ENCODE results near the gene TYRO3. TPM values are rescaled to one million over a fixed set of nuclear protein-coding genes. Genes with fewer than 3 reads are reported as not detected.

Gene TYRO3
- polyA plus RNA-seq (2014; cell fraction: cytosol; rRNA removed) = 16.3 and 17.9 TPM in 2 replicates
- polyA plus RNA-seq (2014; cell fraction: nucleus; rRNA removed) = 17.2 and 21.0 TPM in 2 replicates

GRCh38 chr15:41558400-41559238, at the start of gene TYRO3:
Gene TYRO3, plus strand, starts transcription at chr15:41559212. Its CDS starts 46 bp downstream, at chr15:41559258.
- no peak for DNase-seq (ENCODE audit: low spot score)

DNA sequence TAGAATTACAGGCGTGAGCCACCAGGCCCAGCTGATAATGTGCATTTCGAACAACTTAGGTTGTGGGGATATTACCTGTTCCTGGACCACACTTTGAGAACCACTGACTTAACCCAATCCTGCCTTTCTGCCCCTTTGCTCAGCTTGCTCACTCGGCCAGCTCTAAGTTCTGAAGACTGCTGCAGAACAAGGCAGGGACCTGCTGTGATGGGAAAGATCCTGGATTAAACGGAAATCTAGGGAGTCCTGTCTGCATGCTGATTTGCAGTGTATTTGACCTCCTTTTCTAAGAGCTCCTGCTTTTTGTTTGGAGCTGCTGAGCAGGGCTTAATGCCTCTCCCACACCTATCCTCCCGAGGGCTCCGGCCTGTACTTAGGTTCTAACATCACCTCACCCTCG, 48.3 kb upstream of the TYRO3 start:
- DNase-seq (ENCODE audit: low spot score) = no peak

- DNase-seq (ENCODE audit: low spot score) = no peak
Measured at GRCh38 chr15:41511331-41511898, 47.6 kb upstream of the TYRO3 start.

GRCh38 chr15:41511899-41512369, 47.1 kb upstream of the TYRO3 start:
- no peak for DNase-seq (ENCODE audit: low spot score)

GRCh38 chr15:41512512-41512939, 46.5 kb upstream of the TYRO3 start:
- no peak for DNase-seq (ENCODE audit: low spot score)

DNA sequence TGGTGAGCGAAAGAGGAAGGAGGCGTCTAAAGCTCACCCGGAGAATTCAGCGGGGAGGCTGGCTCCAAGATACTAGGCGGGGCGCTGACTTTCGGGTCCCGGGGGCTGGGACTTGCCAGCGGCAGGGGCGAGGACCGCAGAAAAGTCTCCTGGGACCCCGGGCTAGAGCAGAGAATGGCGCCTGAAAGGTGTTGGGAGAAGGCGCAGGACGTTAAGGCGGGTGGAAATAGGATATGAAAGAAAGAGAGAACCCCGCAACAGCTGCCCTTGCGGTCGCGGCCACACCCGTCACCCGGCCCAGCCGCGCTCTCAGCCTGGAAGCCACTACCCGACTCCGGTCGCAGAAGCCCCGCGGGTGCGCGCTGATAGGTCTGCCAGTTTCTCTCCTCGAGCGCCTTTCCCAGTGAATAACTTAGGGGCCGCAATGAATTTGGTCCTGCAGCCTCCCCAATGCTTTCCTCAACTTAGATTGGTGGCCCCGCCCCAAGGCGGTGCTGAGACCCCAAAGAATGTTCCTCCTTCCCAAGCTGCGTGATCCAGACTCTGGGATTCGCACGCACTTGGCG, 46.0 kb upstream of the TYRO3 start:
- DNase-seq (ENCODE audit: low spot score) = no peak

- peak; percentile 82 for DNase-seq (ENCODE audit: low spot score)
Measured at GRCh38 chr15:41513506-41514227, 45.3 kb upstream of the TYRO3 start, which contains the start of gene LTK. Gene LTK, minus strand, starts transcription at chr15:41513827. Its CDS starts 118 bp downstream, at chr15:41513709.

- no peak for DNase-seq (ENCODE audit: low spot score)
Measured at GRCh38 chr15:41517895-41518449, 41.0 kb upstream of the TYRO3 start.

DNA sequence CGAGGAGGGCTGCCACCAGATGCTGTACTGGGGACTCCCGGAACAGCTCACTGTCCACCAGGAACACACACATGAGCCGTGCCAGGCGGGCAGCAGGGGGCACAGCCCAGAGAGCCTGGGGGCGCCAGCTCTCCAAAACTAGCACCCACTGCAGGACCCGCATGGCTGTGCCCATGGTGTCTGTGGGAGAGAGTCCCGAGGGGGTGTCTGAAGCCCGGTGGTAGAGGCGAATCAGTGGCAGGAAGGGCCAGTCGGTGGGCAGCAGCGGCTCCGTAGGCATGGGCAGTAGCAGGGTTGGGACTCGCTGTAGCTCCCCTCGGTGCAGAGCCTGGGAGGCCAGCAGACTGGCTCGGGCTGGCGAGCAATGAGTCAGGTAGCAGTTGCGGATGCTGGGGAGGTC, 38.4 kb upstream of the TYRO3 start:
- no peak for DNase-seq (ENCODE audit: low spot score)

DNA sequence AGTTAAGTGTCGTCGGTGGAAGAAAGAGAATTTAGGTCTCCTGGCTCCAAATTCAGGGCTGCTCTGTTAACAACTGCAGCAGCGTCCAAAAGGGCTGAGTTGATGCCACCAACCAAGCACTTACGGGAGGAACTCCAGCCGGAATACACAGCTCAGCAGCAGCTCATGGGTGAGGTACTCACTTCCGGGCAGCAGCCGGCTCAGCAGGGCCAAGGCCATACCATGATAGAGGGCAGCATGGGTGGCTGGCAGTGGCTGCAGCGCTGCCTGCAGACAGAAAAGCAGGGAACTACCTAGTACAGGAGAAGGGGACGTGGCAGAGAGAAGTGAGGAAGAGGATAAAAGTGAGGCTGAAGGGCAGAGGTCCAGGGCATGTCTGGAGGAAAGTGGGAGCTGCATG, 37.4 kb upstream of the TYRO3 start:
- no peak for DNase-seq (ENCODE audit: low spot score)

DNA sequence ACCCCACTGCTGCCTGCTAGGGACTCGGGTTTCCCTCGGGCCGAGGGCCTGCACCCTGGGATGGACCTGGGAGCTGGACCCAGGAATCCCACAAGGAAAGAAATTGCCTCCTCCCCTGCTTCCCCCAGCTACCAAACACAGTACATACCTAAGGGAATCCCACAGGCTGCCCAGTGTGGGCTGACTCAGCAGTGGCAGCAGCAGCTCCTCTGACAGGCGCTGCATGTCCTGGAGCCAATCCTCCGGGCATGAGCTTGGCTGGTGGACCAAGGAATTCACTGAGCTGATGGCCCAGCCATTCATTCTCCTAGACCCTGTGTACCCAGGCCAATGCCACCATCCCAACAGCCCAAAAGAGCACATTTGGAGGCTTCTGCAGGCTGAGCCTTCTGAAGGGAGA, 35.9 kb upstream of the TYRO3 start:
- DNase-seq (ENCODE audit: low spot score) = no peak

GRCh38 chr15:41530363-41530956, 28.6 kb upstream of the TYRO3 start:
- no peak for DNase-seq (ENCODE audit: low spot score)

GRCh38 chr15:41535544-41535943, 23.5 kb upstream of the TYRO3 start:
- no peak for DNase-seq (ENCODE audit: low spot score)

GRCh38 chr15:41536866-41537265, 22.1 kb upstream of the TYRO3 start:
- DNase-seq (ENCODE audit: low spot score) = no peak

DNA sequence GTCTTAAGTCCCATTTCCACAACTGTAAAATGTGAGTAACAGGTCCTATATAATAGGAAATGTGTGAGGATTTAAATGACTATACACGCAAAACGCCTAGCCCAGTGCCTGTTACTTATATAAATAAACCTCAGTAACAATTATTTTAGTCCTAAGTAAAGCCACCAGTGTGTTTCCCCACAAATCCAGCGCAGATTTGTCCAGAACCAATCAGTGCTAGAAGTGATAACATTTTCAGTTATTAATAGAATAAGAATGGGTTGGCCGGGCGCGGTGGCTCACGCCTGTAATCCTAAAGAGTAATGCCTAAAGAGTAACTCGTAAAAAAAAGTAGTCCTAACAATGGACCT, 15.5 kb upstream of the TYRO3 start:
- no peak for DNase-seq (ENCODE audit: low spot score)

GRCh38 chr15:41544650-41545015, 14.4 kb upstream of the TYRO3 start:
- DNase-seq (ENCODE audit: low spot score) = no peak

DNA sequence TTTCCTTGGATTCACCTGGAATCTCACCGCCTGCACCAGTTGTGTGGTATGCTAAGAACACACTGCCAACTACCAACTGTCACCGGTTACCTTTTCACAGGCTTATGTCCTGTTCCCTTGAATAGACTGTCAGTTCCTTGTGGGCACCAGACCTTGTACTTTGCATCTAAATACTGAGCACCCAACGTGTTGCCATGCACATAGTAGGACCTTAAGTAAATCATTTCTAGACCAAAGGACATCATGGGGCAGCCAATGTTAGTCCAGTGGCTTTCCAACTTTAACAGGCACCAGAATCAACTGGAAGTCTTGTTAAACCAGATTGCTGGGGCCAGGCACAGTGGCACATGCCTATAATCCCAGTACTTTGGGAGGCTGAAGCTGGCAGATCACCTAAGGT, 13.8 kb upstream of the TYRO3 start:
- DNase-seq (ENCODE audit: low spot score) = no peak

DNA sequence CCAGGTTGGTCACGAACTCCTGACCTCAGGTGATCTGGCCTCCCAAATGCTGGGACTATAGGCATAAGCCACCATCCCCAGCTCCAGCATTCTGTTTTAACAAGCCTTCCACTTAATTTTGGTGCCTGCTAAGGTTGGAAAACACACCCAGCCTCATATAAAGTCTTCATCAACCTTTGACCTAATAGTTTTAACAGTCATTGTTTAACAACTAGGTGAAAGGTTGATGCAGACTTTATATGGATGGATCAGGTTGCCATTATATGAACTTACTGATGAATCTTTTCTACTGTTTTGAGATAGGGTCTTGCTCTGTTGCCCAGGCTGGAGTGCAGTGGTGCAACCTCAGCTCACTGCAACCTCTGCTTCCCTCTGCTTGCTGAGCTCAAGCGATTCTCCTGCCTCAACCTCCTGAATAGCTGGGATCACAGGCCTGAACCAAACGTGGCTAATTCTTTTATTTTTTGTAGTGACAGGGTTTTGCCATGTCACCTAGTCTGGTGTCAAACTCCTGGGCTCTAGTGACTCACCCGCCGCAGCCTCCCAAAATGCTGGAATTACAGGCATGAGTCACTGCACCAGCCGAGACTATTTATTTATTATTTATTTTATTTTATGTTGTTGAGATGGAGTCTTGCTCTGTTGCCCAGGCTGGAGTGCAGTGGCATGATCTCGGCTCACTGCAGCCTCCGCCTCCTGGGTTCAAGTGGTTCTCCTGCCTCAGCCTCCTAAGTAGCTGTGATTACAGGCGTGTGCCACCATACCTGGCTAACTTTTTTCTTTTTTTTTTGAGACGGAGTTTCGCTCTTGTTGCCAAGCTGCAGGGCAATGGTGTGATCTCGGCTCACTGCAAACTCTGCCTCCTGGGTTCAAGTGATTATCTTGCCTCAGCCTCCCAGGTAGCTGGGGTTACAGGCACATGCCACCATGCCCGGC, 11.9 kb upstream of the TYRO3 start:
- no peak for DNase-seq (ENCODE audit: low spot score)

- no peak for DNase-seq (ENCODE audit: low spot score)
Measured at GRCh38 chr15:41550066-41550775, 8.8 kb upstream of the TYRO3 start.

Data from SK-N-DZ (cell line).